OCI-LY3 (cell line): ENCODE measurements around the gene SPACA6.

Experiments used
- H2AFZ ChIP-seq: fragments of 200-600, 300-600 bp; shearing (Covaris generic); 2 replicates; pipeline ENCODE4 v1.6.0; 2014; ENCODE audit warnings: antibody characterized with exemption, low read depth, low read length
- H3K27ac ChIP-seq: fragments of 200-600, 300-600 bp; sonication (generic); 2 replicates; pipeline ENCODE4 v1.5.1; 2014; ENCODE audit warnings: mild to moderate bottlenecking, low read length, moderate library complexity, mixed read lengths
- H3K27me3 ChIP-seq: fragments of 200-600, 300-600 bp; sonication (generic); 2 replicates; pipeline ENCODE4 v1.6.1; 2014; ENCODE audit warnings: low read depth, low read length, mixed read lengths
- H3K36me3 ChIP-seq: fragments of 200-600, 300-600 bp; sonication (generic); replicated peaks from 2 replicates; pipeline ENCODE3; 2014; ENCODE audit warnings: low read depth, low read length, mixed read lengths
- H3K4me1 ChIP-seq: fragments of 300-600, 200-600 bp; sonication (generic); 2 replicates; pipeline ENCODE4 v1.6.1; 2014; ENCODE audit warnings: low read length, mixed read lengths
- H3K4me2 ChIP-seq: fragments of 200-600, 300-600 bp; sonication (generic); 2 replicates; pipeline ENCODE4 v1.6.1; 2014; ENCODE audit warnings: low read length, mixed read lengths
- H3K4me3 ChIP-seq: fragments of 300-600, 200-600 bp; sonication (generic); 2 replicates; pipeline ENCODE4 v1.5.1; 2014; ENCODE audit warnings: antibody characterized with exemption, mild to moderate bottlenecking, low read length, moderate library complexity
- H3K79me2 ChIP-seq: fragments of 300-600, 200-600 bp; shearing (Covaris generic); 2 replicates; pipeline ENCODE4 v1.6.1; 2014; ENCODE audit warnings: mild to moderate bottlenecking, low read length, mixed read lengths
- H3K9ac ChIP-seq: fragments of 300-600, 200-600 bp; shearing (Covaris generic); 2 replicates; pipeline ENCODE4 v1.6.0; 2014; ENCODE audit warnings: mild to moderate bottlenecking, low read length, moderate library complexity
- H3K9me3 ChIP-seq: fragments of 200-600, 300-600 bp; shearing (Covaris generic); 2 replicates; pipeline ENCODE4 v1.6.1; 2014; ENCODE audit warnings: low read length, mixed read lengths; ENCODE audit not compliant: insufficient read depth
- H4K20me1 ChIP-seq: fragments of 200-600, 300-600 bp; sonication (generic); 2 replicates; pipeline ENCODE4 v1.6.1; 2016; ENCODE audit warnings: low read length, mixed read lengths; ENCODE audit not compliant: insufficient read depth
- CTCF ChIP-seq: fragments of 200-600, 300-600 bp; sonication (generic); IDR thresholded peaks from 2 replicates; pipeline ENCODE4 v1.5.1; 2014; ENCODE audit warnings: antibody characterized with exemption, low read length, low read depth
- EZH2phosphoT487 ChIP-seq: fragments of 200-600 bp; shearing (Covaris generic); IDR thresholded peaks from 2 replicates; pipeline ENCODE4 v1.6.1; 2018; ENCODE audit warnings: antibody characterized with exemption, mixed run types, low read depth

The SPACA6 gene

DNA sequence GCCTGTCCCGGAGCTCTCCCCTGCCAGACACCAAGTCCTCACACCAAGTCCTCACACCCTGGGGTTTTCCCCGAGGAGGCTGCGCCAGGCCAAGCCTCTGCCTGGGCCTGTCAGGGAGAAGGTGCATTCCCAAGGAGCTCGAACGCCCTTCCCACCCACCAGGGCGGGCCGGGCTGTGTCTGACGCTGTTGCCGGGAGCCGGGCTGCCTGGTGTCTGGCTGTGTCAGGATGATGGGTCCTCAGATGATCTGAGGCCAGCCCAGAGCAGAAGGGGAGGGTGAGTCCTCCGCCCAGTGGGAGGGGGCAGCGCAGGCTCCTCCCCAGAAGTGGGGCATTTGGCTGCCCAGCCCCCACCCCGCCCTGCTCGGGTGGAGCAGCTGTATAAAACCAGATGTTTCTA lies 32.9 kb downstream of the SPACA6 start:
- no peak overlapping the region for H3K4me3 ChIP-seq
- H3K36me3 ChIP-seq, result no peaks in the 10 kb centered on the region
- no peaks in the 10 kb centered on the region for H3K9me3 ChIP-seq
- H3K4me1 ChIP-seq, result no peaks in the 10 kb centered on the region
- H3K79me2 ChIP-seq, result no peaks in the 10 kb centered on the region
- no peak overlapping the region for H3K27ac ChIP-seq
- no peak overlapping the region for H3K4me2 ChIP-seq
- peaks cover 7% of the 10 kb centered on the region; the same call in 1 of the 2 replicates for H3K27me3 ChIP-seq
- TF ChIP-seq CTCF, result no peak
- TF ChIP-seq EZH2phosphoT487, result no peak
- H2AFZ ChIP-seq, result no peak overlapping the region
- H3K9ac ChIP-seq, result no peak overlapping the region
- no peaks in the 10 kb centered on the region for H4K20me1 ChIP-seq

DNA sequence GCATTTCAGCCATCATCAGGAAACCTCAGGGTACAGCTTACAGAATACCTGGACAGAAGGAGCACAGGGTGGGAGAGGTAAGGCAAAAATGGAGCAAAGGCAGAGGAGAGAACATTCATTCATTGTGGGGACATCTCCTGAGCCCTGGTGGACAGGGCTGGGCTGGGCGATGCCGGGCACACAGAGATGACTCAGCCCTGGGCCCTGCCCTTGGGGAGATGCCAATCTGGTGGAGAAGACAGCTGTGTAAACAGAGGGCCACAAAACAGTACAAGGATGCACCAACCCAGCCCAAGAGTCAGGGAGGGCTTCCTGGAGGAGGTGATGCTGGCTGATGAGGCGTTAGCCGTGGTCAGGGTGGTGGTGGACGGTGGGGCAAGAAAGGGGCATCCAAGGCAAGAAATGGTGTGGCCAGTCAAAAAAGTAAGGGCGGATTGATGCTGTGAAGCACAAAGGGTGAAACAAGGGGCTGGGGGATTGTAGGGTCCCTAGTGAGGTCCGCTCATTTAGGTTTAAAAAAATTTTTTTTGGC lies 34.3 kb downstream of the SPACA6 start:
- H3K9me3 ChIP-seq, result no peaks in the 10 kb centered on the region
- H3K4me3 ChIP-seq, result no peak overlapping the region
- no peak overlapping the region for H3K4me2 ChIP-seq
- no peak overlapping the region for H2AFZ ChIP-seq
- H3K9ac ChIP-seq, result no peak overlapping the region
- peaks cover 7% of the 10 kb centered on the region; the same call in 1 of the 2 replicates for H3K27me3 ChIP-seq
- no peaks in the 10 kb centered on the region for H3K36me3 ChIP-seq
- no peaks in the 10 kb centered on the region for H3K4me1 ChIP-seq
- no peaks in the 10 kb centered on the region for H4K20me1 ChIP-seq
- H3K27ac ChIP-seq, result no peak overlapping the region
- TF ChIP-seq CTCF, result no peak
- no peak for TF ChIP-seq EZH2phosphoT487
- no peaks in the 10 kb centered on the region for H3K79me2 ChIP-seq

- Histone ChIP-seq H3K9me3 (no peaks in the 10 kb centered on the region), H3K9ac (no peak overlapping the region), H3K79me2 (no peaks in the 10 kb centered on the region), H4K20me1 (no peaks in the 10 kb centered on the region), H3K4me2 (no peak overlapping the region), H2AFZ (no peak overlapping the region), H3K4me3 (no peak overlapping the region), H3K27me3 (peaks cover 13% of the 10 kb centered on the region; the same call in 1 of the 2 replicates), H3K27ac (no peak overlapping the region), H3K36me3 (no peaks in the 10 kb centered on the region), H3K4me1 (no peaks in the 10 kb centered on the region)
- no peak for TF ChIP-seq EZH2phosphoT487
- no peak for TF ChIP-seq CTCF
These were observed 36.7 kb downstream of the SPACA6 start for GRCh38 chr19:51729781-51730180.

- no peaks in the 10 kb centered on the region for H4K20me1 ChIP-seq
- no peak overlapping the region for H3K4me2 ChIP-seq
- H3K9ac ChIP-seq, result no peak overlapping the region
- no peaks in the 10 kb centered on the region for H3K4me1 ChIP-seq
- no peak for TF ChIP-seq EZH2phosphoT487
- H2AFZ ChIP-seq, result no peak overlapping the region
- H3K9me3 ChIP-seq, result no peaks in the 10 kb centered on the region
- H3K79me2 ChIP-seq, result no peaks in the 10 kb centered on the region
- H3K27me3 ChIP-seq, result peaks cover 31% of the 10 kb centered on the region
- no peaks in the 10 kb centered on the region for H3K36me3 ChIP-seq
- no peak overlapping the region for H3K27ac ChIP-seq
- no peak overlapping the region for H3K4me3 ChIP-seq
These were observed 40.8 kb downstream of the SPACA6 start for GRCh38 chr19:51733742-51734522.
